Central memory CD8-positive, alpha-beta T cell (primary cell): ENCODE results near the gene ADH1B.

Source experiments
- ATAC-seq: fragments of 150-1000 bp; cut with Tn5 transposase; replicated peaks from 2 replicates; pipeline ENCODE4 v1.10.0; 2022; ENCODE audit warnings: mild to moderate bottlenecking, moderate FRiP score, moderate number of reproducible peaks; ENCODE audit not compliant: poor library complexity, severe bottlenecking; ENCODE audit errors: extremely low read depth
- DNase-seq, 2 donors: peaks; one replicate each; pipeline ENCODE4 v3.0.0; 2021; ENCODE audit warnings: low spot score in 2 of 2
- H3K27ac Mint-ChIP-seq: one replicate; pipeline ENCODE4 v1.8.0; 2022; ENCODE audit warnings: low read depth, mild to moderate bottlenecking, moderate library complexity, mixed read lengths
- H3K27me3 Mint-ChIP-seq: one replicate; pipeline ENCODE4 v1.8.0; 2022; ENCODE audit warnings: mixed read lengths
- H3K36me3 Mint-ChIP-seq: one replicate; pipeline ENCODE4 v1.8.0; 2022; ENCODE audit warnings: mild to moderate bottlenecking, moderate library complexity, mixed read lengths; ENCODE audit not compliant: insufficient read depth
- H3K4me1 Mint-ChIP-seq: one replicate; pipeline ENCODE4 v1.8.0; 2022; ENCODE audit warnings: mixed read lengths
- H3K4me3 Mint-ChIP-seq: one replicate; pipeline ENCODE4 v1.8.0; 2022; ENCODE audit warnings: mild to moderate bottlenecking, moderate library complexity, mixed read lengths
- H3K9me3 Mint-ChIP-seq: one replicate; pipeline ENCODE4 v1.8.0; 2022; ENCODE audit warnings: mixed read lengths

Gene ADH1B

DNA sequence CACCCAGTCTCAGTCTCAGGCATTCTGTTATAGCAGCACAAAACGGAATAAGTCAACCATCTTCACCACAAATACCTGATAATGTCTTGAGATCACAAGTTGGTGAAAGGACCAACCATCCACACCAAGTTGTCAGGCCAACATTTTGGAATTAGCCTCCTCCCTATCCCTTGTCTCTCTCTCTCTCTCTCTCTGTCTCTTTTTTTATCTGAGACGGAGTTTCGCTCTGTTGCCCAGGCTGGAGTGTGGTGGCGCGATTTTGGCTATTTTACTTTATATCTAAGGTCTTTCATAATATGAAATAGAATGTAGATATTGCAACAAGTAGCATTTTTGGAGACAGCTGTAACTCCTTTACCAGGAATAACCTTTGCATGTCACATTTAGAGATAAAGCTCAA is 46.2 kb downstream of the ADH1B start:
- Mint-ChIP-seq H3K4me3 (no peak overlapping the region), H3K4me1 (no peaks in the 10 kb centered on the region), H3K27ac (no peak overlapping the region), H3K27me3 (peaks cover 6% of the 10 kb centered on the region), H3K9me3 (peaks cover 12% of the 10 kb centered on the region), H3K36me3 (no peaks in the 10 kb centered on the region)
- no peak for DNase-seq
- ATAC-seq: no peak

GRCh38 chr4:99273704-99274103 is 47.5 kb downstream of the ADH1B start:
- Mint-ChIP-seq H3K27me3 (no peaks in the 10 kb centered on the region), H3K4me1 (no peaks in the 10 kb centered on the region), H3K36me3 (no peaks in the 10 kb centered on the region), H3K9me3 (peaks cover 12% of the 10 kb centered on the region), H3K27ac (no peak overlapping the region), H3K4me3 (no peak overlapping the region)
- ATAC-seq: no peak
- no peak for DNase-seq

- H3K4me3 Mint-ChIP-seq: no peak overlapping the region
- no peak for ATAC-seq
- DNase-seq: no peak
- H3K4me1 Mint-ChIP-seq: no peaks in the 10 kb centered on the region
- no peaks in the 10 kb centered on the region for H3K36me3 Mint-ChIP-seq
- H3K9me3 Mint-ChIP-seq: peaks cover 13% of the 10 kb centered on the region
- no peak overlapping the region for H3K27ac Mint-ChIP-seq
- peaks cover 19% of the 10 kb centered on the region for H3K27me3 Mint-ChIP-seq
These were observed 56.3 kb downstream of the ADH1B start for GRCh38 chr4:99264927-99265326.
